Activated T-cell treated with anti-CD3 and anti-CD28 coated beads for 48 hours (primary cell): ENCODE data around the gene PALLD.

Experiments used
- DNase-seq: peaks from one replicate; pipeline ENCODE4 v3.0.0-alpha.2; 2020; ENCODE audit warnings: low read depth

PALLD gene

DNA sequence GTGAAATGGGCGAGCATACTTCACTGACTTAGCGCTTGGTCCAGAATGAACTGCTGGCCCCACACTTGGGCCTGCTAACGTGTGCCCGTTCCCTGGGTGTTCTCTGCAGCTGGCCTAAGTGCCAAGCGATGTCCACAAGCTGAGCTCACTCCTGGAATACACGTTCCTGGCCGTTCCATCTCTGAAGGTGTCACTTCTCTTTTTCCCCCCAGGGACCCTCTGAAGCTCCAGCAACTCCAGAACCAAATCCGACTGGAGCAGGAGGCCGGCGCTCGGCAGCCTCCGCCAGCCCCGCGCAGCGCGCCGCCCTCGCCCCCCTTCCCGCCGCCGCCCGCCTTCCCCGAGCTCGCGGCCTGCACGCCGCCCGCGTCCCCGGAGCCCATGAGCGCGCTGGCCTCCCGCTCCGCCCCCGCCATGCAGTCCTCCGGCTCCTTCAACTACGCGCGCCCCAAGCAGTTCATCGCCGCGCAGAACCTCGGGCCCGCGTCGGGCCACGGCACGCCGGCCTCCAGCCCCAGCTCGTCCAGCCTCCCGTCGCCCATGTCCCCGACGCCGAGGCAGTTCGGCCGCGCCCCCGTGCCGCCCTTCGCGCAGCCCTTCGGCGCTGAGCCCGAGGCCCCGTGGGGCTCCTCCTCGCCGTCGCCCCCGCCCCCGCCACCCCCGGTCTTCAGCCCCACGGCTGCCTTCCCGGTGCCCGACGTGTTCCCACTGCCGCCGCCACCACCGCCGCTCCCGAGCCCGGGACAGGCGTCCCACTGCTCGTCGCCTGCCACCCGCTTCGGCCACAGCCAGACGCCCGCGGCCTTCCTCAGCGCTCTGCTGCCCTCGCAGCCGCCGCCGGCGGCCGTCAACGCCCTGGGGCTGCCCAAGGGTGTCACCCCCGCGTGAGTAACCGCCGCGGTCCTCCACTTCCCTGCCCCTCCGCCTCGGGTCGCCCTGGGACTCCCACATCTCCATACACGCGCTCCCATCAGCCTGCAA lies 380.9 kb downstream of the PALLD start:
- DNase-seq: peak; percentile 24

DNA sequence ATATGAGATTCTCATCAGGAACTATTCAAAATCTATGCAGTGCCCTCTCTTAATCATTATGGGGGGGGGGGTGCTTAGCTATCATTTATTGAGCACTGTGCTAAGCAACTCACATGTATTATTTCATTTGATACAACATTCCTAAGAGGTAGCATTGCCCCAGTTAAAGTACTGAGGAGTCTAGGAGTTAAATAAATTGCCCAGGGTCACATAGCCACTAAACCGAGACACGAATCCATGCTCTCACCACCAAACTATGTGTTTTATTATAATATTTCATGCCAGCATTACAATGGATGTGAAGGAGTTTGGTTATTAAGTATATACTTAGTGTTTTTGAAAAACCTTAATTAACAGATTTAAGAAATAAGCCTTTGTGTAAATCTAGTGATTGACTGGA lies 381.8 kb downstream of the PALLD start:
- DNase-seq: no peak

DNA sequence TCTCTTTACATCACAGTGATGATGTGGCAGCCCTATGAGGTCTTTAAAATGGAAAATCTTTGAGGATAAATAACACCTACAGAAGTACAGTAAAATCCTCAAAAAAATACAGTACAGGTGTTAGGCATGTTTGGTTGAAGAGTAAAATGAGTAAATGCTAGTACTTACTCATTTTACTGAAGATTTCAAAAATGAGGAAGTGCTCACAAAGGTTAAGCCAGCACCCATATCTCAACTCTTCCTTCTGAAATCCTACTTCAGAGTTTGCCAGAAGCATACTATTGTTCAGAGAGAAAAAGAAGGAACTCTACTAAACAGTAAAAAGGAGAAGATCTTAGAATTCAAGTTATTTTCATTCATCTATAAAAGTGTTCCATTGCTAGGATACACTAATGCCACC lies 382.3 kb downstream of the PALLD start:
- DNase-seq: no peak

DNA sequence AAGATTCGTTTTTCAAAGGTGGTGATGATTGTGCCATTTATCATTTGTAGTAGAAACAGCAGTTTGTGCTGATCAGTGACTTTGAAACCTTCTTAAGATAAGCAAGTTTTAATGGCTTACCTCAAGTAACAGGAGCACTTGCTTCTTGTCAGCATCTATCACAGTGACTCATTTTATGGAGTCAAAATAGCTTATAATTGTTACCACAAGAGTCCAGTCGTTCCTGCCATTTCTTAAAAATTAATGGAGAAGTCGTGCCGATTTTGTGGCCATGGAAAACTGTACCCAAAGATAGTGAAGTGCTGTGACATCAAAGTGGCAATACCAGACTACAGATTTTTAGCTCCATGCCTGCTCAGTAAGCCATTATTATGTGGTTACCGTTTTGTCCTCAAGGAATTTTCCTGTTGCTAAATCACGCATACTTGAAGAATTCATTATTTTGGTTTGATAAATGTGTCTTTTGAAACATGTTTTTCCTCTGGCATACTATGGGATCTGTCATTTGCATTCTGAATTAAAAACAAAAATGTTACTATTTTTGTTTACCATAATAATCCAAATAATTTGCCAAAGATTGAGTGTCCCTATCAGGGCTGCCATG lies 383.3 kb downstream of the PALLD start:
- no peak for DNase-seq

DNA sequence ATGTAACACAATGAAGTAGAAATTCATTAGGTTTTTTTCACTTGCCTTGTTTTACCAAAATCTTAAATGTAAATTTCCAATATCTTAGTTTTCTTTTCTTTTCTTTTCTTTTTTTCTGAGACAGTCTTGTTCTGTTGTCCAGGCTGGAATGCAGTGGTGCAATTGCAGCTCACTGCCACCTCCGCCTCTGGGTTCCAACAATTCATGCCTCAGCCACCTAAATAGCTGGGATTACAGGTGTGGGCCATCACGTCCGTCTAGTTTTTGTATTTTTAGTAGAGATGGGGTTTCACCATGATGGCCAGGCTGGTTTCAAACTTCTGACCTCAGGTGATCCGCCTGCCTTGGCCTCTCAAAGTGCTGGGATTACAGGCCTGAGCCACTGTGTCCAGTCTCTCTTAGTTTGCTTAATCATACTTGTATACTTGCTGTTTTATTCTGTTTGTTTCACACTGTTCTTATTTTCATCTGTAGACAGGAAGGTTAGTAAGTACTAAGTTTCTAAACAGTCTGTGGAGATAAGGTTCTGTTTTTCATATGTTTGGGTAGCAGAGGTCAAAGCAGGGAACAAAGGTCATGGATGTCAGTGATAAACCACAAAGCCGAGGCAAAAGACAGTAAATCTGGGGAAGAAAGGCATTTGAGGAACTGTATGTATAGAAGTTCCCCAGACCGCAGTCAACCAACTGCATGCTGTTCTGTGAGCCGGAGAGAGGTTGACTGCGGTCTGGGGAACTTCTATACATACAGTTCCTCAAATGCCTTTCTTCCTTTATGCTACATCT lies 384.2 kb downstream of the PALLD start:
- DNase-seq: no peak

DNA sequence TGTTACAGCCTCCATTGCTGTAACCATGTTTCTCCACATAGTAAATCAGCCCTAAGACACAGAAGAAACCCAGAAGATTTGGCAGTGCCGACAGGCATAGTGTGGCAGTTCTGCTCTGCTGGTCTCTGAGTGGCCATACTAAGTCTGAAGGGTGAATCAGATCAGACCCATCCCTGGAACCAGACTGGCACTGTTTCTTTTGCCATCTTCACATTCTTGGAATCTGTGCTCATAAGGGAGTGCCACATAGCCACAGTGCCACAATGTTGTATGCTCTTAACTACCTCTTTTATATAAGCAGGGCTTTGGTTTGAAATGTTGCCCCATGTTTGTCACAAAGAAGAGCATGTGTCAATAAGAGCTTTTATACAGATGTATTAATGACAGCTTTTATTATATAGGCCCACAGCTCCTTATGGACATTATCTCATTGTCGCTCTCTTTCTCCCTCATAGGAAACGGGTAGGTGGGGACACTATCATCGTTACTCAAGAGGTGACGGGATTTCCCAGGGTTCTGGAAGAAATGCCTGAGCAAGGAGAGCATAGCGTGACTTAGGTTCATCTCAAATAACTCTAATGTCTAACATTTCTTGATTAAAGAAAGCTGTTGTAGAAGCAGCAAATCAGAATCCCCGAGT lies 385.0 kb downstream of the PALLD start:
- DNase-seq: no peak

DNA sequence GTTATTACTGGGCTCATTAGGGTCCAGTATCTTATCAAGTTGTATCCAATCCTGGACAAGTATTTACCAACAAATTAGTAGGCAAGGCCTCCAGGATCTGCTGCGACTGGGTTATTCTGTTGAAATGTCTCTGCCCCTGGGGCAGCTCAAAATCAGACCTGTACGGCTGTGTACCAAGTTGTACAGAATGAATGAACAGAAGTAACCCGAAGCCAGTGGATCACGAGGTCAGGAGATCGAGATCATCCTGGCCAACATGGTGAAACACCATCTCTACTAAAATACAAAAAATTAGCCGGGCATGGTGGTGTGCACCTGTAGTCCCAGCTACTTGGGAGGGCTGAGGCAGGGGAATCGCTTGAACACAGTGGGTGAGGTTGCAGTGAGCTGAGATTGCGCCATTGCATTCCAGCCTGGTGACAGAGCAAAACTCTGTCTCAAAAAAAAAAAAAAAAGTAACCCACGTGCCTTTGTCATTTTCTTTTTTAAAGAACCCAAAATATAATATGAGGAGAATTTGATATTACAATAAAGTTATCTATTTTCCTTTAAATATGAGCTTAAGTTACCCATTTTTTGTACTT lies 385.9 kb downstream of the PALLD start:
- DNase-seq: no peak

DNA sequence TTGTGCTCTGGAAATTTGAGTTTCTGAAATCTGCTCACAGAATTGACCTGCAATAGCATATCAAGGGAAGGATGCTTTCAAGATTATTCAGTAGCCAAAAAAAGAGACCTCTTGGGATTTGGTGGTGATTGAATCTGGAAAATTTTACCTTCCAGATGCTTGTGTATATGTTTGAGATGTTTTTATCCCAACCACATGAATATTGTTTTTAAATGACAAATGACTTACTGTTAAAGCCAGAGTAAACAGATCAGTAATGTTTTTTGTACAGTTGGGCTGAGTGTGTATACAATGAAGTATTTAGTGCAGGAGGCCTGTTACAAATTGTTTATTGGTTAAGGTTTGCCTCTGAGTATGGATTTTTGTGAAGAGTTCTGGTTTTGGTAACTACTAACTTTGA lies 386.7 kb downstream of the PALLD start:
- no peak for DNase-seq

DNA sequence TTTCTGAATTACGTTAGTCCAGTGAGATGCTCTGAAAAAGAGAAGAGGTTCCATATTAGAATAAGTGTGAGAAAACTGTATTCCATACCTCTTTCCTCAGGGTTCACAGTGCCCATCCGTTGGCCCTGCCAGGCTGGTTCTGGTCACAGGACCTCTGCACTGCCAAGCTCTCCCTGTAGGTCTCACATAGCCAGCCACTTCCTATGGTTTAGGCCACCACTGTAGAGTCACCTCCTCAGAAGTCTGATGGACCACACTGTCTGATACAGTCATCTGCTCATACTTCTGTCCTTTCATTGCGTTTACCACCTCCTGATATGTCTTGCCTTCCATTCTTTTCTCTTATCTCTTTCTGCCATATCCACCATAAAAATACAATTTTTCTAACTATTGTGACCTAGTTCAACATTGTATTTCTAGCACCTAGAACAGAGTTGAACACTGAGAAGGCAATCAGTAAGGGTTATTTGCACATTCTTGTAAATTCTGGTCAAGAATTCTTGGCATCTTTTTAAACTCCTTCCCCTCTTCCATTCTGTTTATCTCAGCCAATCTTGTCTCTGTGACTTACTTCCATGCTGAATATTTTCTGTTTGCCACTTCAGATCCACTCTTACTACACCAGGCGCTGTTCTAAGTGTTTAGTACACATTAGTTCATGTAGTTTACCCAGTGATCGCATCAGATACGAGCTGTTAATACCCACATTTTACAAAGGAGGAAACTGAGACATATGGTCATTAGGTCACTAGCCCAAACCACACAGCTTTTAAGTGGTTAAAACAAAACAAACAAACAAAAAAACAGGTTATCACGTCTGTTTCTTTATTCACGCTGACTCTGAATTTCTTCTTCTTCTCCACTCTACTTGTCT lies 387.6 kb downstream of the PALLD start:
- no peak for DNase-seq

DNA sequence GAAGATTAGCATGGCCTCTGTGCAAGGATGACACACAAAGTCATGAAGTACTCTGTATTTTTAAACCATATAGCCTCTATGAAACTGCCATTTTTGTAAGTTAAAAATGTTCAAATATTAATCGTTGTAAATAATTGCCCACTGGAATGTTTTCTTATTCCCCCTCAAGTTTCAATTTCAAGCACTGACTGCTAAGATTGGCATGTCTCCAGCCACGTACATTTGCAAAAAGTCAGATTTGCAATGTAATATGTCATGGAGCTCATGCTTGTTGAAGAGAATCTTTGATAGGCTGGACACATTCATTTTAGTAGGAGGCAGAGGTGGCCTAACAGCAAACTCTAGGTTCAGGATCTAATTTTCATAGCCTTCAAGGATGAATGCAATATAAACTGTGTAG lies 388.5 kb downstream of the PALLD start:
- no peak for DNase-seq

DNA sequence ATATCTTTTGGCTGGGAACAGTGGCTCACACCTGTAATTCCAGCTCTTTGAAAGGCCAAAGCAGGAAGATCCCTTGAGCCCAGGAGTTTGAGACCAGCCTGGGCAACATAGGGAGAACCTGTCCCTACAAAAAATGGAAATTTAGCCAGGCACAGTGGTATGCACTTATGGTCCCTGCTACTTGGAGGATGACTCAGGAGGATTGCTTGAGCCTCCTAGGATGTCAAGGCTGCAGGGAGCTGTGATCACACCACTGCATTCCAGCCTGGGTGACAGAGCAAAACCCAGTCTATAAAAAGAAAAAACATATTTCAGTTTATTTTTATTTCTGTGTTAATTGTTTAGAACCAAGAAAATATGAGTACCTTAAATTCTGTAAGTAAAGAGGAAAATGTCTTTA lies 389.5 kb downstream of the PALLD start:
- no peak for DNase-seq

DNA sequence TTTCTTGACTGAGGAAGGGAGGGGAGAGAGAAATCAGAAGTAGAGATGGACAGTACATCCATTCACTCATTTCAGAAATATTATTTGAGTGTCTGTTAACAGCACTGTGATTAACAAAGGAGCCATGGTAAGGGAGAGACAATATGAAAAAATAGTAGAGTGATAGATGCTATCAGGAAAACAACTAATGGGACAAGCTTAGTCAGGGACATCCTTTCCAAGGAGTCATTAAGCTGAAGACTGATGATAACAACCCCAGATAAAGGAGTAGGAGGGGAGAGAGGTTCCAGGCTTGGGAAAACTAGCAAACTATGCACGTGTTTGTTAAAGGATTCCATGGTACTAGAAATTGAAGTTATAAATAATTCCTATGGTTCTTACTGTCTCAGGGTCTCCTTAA lies 391.0 kb downstream of the PALLD start:
- DNase-seq: no peak

DNA sequence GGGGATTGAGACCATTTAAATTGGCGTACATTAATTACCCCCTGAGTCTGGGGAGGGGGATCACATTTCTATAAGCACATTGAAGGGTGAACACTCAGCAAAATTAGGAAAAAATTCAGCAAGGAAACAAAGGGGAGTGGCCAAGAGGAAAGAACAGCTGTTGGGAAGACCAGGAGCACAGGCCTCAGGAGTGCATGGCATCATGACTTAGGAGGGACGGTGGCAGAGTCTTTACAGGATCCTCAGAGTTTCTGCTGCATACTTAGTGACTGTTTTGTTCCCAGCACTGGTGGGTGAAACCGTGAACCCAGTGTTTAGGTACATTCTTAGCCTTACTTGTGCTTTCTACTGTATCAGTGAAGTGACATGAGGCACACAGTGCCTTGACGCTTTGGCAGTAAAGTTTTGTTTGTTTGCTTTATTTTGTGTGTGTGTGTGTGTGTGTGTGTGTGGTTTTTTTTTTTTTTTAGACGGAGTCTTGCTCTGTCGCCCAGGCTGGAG lies 391.9 kb downstream of the PALLD start:
- no peak for DNase-seq

DNA sequence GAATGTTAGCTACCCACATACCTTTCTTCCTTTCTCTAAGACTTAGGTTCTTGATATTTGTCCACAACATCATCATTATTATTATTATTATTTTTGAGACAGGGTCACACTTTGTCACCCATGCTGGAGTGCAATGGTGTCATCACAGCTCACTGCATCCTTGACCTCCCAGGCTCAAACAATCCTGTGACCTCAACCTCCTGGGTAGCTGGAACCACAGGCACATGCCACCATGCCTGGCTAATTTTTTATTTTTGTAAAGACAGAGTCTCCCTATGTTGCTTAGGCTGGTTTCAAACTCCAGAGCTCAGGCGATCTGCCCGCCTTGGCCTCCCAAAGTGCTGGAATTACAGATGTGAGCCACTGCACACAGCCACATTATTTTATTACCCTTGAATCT lies 394.2 kb downstream of the PALLD start:
- DNase-seq: no peak

DNA sequence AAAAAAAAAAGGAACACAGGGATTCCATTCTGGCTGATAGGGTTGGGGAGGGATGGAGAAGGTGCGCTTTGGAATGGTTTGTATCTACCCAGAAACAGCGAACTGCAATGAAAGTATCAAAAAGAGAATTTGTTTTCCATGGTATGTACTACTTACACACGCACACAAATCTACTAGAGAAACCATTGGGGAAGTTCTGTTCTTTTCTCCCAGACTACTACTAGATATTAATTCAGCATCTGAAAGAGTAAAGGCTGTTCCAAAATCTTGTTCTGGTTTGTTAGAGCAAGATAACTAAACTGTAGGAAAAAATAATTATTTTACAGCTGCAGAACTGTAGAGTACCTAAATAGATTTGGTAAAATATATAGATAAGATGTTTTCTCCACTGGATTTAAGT lies 394.8 kb downstream of the PALLD start:
- DNase-seq: no peak

DNA sequence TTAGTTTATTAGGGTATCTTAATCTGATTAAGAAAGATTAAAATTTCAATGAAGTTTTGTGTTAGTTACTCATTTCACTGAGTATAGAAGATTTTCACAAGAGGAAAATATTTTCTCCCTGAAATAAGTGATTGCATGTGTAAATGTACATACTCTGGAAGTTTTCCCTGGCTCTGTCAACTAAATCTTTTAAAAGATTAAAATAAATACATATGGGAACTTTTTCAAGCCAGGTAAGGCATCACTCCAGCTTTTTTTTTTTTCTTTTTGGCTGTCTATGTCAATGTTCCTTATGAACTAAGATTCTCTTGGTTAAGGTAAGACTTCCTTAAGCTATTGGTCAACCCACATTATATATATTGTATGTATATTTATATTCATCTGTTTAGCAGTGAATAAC lies 395.6 kb downstream of the PALLD start:
- no peak for DNase-seq

DNA sequence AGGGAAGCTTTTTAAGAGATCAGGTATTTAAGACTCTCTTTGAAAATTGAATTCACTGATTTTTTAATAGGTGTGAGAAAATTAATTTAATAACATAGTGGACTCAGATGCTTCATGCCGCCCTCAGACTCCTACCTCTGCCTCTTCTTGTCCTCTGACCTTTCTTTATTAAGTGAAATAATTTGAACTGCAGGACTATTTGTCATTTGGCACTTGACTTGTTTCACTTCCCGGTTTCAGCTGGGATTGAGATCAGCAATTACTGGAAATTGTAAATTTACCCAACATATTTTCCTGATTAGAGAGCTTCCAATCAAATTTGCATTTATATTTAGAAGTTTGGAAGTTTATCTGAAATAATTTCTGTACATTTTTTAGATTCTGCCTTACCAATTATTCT lies 396.4 kb downstream of the PALLD start:
- DNase-seq: no peak

DNA sequence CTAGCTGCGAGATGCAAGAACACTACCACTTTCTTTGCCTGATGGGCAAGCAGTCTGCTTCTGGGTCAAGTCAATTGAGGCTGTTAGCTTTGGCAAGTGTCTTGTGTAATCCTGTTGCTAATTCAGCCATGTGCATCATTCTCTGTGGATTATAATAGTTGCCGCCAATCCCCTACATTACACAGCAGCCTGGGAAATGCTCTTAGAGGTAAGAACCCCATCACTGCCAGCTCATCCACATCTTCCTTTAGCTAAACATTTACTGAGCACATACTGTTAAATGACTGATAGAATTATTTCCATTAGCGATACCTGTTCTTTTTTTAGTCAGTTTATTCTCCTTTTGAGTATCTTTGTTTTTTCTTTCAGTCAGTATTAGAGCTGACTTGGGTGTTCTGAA lies 397.0 kb downstream of the PALLD start:
- DNase-seq: no peak

DNA sequence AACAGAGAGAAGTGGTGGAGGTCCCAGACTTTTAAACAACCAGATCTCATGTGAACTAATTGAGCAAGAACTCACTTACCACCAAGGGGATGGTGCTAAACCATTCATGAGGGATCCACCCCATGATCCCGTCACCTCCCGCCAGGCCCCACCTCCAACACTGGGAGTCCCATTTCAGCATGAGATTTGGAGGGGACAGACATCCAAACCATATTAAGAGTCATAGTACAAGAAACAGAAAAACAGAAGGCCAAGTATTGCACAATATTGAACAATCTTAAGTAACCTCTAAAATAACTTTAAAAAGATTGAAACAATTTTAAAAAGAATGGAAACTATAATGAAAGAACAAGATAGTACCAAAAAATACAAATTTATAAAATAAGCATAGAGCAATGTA lies 403.2 kb downstream of the PALLD start:
- no peak for DNase-seq

DNA sequence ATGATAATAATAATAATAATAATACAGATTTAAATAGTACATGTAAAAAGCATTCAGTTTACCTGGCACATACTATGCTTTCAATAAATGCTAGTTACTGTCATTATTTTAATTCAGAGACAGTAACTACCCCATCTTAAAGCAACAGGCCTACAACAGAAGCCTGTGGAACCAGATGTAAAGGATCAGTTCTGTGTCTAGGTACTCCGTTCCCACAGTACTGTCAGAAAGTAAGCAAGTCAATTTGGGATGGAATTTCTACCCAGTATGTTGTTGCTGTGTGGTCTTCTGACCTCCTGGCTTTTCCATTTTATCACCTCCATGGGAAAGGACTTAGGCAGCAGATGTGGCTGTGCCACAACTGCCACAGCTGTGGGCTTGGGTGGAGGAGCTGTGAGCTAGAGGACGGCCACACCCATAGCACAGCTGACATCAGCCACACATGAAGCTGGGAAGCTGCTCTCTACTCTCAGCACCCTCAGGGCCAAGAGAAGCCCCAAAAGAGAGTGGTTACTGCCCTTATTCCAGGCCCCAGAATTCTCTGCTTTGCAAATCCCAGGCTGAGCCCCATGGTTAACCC lies 410.4 kb downstream of the PALLD start:
- DNase-seq: no peak
